GM20000 (cell line): Measurements from ENCODE around the gene NR1H3.

Source experiments
- DNase-seq: peaks from one replicate; pipeline ENCODE4 v3.0.0; 2012; ENCODE audit warnings: low spot score
- TF ChIP-seq, protein P1 (sequence below): IDR thresholded peaks from 2 replicates; pipeline ENCODE4 v1.5.1; 2012; ENCODE audit warnings: mild to moderate bottlenecking, control low read depth; ENCODE audit errors: extremely low read depth, missing control alignments

Gene NR1H3

DNA sequence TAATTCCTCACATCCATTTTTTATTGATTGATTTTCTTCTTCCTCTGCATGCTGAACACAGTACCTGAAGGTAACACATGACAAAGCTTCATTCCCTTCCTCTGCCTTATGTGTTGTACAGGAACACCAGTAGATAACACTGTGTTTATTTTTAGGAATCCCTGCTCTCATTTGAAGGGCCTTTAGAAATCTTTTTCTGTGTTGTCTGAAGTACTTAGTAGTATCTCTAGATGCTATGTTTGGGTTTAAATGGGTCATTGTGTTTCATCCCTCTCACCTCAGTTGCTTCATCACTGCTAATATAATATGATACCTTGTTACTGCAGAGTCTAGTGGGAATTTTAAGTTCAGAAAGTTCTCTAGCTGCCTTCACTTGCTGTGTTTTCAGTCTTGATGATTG is 22.3 kb downstream of the NR1H3 start:
- no peak for DNase-seq
- TF ChIP-seq, protein P1, sequence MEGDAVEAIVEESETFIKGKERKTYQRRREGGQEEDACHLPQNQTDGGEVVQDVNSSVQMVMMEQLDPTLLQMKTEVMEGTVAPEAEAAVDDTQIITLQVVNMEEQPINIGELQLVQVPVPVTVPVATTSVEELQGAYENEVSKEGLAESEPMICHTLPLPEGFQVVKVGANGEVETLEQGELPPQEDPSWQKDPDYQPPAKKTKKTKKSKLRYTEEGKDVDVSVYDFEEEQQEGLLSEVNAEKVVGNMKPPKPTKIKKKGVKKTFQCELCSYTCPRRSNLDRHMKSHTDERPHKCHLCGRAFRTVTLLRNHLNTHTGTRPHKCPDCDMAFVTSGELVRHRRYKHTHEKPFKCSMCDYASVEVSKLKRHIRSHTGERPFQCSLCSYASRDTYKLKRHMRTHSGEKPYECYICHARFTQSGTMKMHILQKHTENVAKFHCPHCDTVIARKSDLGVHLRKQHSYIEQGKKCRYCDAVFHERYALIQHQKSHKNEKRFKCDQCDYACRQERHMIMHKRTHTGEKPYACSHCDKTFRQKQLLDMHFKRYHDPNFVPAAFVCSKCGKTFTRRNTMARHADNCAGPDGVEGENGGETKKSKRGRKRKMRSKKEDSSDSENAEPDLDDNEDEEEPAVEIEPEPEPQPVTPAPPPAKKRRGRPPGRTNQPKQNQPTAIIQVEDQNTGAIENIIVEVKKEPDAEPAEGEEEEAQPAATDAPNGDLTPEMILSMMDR = no peak

DNA sequence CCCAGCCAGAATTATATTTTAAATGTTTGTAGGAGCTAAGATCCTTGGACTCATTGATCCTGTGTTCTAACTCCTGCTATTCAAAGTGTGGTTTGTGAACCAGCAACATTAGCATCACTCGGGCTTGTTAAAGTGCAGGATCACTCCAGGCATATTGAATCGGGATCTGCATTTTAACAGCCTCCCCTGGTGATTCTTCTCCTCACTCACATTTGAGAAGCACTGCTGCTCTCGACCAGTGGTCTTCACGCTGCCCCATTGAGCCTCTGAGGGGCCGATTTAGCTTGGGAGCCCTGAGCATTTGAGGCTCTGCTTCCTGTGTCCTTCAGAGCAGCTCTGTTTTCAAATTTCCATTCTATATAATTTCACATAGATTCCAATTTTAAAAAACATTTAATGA is 23.1 kb downstream of the NR1H3 start:
- TF ChIP-seq, protein P1 = no peak
- no peak for DNase-seq

DNA sequence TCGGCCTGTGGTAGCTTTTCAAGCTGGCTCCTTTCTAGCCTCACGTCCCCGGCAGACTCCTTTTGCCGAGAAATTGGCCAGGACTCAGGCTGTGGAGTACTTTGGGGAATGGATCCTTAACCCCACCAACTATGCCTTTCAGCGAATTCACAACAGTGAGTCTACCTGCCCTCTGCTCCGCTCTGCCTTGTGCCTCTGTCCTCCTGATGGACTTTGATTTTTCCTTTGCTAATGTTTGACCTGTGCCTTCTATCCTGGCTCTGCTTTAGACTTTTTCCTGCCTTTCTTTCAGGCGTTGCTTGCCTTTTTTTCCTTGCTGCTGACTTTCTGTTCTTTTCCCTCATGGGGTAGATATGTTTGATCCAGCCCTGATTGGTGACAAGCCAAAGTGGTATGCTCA is 24.7 kb downstream of the NR1H3 start:
- no peak for DNase-seq
- TF ChIP-seq, protein P1 = no peak

DNA sequence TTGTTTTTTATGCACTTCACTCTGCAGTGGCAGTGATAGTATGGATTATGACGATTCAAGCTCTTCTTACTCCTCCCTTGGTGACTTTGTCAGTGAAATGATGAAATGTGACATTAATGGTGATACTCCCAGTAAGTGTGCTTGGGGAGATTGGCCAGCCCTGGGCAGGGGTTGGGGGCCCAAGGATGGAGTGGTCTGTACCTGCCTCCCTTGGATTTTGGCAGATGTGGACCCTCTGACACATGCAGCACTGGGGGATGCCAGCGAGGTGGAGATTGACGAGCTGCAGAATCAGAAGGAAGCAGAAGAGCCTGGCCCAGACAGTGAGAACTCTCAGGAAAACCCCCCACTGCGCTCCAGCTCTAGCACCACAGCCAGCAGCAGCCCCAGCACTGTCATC is 26.4 kb downstream of the NR1H3 start:
- no peak for DNase-seq
- TF ChIP-seq, protein P1 = no peak

DNA sequence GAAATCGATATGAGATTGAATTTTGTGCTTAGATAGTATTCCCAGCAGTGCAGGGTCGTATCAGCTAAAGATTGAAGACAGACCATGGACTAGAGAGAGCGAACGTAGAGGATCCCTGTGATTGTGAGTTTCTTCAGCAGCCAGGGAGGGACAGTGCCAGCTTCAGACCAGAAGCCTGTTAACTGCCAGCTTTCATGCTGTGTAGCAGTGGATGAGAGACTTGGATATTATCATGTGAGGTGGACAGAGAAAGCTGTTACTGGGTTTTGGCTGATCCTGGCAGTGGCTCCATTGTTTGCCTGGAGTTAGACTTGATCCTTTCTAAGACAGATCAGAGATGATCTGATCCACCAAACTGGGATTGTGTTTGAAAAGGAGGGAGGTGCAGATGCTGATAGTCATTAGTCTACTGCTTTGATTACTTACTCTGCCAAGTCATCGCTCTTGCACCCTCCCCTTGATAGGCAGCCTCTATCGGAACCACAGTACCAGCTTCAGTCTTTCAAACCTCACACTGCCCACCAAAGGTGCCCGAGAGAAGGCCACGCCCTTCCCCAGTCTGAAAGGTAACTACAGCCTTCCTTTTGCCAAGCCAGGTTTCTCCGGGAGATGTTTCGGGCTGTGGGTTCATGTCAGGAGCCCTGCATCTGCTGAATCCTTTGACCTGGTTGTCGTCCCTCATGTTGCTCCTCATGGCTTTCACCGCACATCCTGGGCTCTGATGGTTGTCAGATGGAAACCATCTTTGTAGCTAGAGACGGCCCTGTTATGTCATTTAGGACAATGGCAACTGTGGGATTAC is 28.4 kb downstream of the NR1H3 start:
- no peak for DNase-seq
- TF ChIP-seq, protein P1 = no peak

DNA sequence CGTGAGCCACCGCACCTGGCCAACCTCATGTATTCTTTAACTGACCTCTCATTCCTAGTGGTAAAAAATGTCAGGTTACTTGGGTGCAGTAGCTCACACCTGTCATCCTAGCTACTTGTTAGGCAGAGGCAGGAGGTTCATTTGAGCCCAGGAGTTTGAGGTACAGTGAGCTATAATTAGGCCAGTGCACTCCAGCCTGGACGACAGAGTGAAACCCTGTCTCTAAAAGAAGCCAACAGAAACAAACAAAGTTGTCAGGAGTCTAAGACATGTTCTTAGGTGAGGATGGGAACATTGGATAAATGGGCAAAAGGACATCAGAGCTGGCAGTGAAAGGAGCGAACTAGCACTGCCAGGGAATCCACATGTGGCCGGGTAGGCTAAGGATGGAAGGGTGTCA is 30.3 kb downstream of the NR1H3 start:
- TF ChIP-seq, protein P1 = no peak
- no peak for DNase-seq

DNA sequence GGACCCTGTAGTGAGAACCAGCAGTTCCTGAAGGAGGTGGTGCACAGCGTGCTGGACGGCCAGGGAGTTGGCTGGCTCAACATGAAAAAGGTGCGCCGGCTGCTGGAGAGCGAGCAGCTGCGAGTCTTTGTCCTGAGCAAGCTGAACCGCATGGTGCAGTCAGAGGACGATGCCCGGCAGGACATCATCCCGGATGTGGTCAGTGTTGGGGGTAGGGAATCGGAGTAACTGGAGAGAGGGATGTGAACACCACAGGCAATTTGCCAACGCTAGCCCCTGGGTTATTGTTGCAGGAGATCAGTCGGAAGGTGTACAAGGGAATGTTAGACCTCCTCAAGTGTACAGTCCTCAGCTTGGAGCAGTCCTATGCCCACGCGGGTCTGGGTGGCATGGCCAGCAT is 32.1 kb downstream of the NR1H3 start:
- TF ChIP-seq, protein P1 = no peak
- no peak for DNase-seq
